DMS153 treated with DMSO at 0.1 percent for 48 hours (cell line): Measurements from ENCODE around the gene C7orf25.

Source experiments
- DNase-seq: peaks from one replicate; lab custom pipeline; 2025; ENCODE audit not compliant: unreplicated experiment; lab: John Stamatoyannopoulos, UW

C7orf25 gene

DNA sequence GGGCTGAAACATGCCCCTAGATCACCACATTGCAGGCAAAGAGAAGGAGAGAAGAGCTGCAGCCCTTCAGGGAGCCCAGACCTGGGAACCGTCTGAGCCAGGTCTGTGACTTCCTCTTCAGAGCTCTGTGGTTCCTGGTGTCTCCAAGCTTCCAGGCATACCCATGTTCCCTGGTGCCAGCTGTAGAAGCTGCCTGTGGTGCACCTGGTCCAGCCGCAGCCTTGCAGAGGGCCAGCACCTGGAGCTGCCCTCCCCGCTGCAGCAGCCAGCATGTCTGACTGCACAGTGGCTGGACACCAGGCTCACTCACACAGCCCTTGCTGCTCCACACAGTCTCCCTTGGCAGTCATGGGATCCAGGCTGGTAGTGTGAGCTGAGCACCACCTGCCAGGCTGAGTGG lies 33.6 kb downstream of the C7orf25 start:
- no peak for DNase-seq

DNA sequence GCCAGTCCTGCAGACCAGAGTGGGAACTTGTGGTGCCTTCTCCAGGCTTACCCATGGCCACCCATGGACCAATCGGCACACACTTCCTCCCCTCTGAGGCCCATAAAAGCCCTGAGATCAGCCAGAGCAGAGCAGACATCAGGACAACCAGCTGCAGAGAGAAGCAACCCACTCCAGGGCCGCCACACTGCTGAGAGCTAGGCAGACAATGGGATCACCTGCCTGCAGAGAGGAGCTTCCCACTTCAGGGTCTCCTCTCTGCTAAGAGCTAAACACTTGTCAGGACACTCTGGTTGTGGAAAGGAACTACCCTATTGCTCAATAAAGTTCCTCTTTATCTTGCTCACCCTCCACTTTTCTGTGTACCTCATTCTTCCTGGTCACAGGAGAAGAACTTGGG lies 34.0 kb downstream of the C7orf25 start:
- no peak for DNase-seq

DNA sequence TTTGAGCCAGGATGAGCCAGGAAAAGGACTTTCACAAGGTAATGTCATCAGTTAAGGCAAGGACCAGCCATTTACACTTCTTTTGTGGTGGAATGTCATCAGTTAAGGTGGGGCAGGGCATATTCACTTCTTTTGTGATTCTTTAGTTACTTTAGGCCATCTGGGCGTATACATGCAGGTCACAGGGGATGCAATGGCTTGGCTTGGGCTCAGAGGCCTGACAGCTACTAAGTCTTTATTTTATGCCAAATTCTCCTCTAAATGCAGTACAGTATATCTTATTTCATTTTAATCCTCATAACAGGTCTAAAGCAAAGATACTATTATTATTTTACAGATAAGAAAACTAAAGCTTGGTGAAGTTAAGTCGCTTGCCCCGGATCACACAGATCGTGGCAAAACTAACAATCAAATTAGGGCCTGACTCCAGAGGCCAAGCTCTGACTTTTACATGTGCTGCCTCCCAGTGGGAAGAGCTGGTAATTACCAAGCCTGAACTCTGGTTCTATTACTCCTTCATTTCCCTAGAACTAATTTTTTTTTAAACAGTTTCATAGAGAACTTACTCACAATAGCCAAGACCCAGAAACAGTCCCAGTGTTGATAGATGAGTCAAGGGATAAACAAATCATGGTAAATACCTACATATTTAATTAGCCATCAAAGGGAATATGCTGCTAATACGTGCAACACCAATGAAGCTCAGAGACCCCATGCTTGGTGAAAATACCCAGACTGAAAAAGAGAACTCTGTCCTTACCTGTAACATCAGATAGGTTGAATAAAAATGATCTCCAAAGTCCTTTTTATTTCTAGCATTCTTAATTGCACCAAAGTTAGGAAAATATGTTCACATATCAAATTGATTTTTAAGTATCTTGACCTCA lies 35.4 kb downstream of the C7orf25 start:
- peak; percentile 18 for DNase-seq

DNA sequence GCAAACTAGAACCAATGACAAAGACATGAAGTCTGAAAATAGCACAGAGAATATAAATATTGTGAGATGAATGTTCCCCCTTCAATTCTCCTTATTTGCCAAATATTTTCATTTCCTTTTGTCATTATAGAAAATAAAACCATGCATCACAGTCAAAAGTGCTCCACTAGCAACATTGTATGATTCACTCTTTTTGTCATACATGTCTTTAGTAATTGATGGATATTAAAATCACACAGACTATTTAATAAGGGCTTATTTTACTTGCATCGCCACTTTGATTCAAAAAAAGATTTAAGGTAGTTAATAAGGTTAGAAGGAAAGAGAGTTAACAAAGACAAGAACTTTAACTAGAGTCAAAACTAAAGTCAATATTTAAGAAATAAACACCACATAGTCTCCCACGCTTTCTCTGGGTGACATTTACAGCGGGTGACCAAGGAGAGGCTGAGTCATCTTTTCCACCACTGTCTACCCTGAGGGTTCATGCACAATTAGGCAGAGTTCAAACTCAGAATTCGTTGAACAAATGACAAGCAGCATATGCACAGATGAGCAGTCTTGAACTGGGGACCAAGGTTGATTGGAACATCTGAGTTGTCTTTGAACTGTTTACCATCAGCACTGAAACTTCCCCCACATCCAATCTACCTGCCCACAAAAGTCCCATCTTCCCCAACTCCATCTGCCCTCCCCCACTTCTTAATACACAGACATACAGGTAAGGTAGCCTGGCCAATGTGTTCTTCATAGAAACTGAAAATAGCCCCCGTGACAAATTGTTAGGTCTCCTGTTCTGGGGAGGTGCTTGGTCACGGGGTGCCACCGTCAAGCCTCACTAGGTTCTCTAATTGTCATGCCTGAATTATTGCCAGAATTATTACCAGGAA lies 42.5 kb downstream of the C7orf25 start:
- no peak for DNase-seq

DNA sequence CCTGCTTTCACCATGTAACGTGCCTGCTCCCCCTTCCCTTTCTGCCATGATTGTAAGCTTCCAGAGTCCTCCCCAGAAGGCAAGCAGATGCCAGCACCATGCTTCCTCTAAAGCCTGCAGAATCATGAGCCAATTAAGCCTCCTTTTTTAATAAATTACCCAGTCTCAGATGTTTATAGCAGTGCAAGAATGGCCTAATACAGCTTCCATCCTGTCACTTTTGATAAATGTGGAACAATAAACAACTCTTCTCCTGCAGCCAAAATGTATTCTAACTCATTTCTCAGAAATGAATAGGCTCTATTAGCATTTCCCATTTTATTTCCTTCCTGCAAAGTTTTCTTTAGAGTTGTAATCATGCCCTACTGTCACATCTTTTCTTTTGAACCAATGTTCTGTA lies 43.4 kb downstream of the C7orf25 start:
- no peak for DNase-seq
